ENCODE results near the gene KCNK3.

GRCh38 chr2:26780203-26780760 lies 87.8 kb downstream of the KCNK3 start:
- TF ChIP-seq CTCF (IDR thresholded peaks at IDR 0.05), result no peak
- no peak for TF ChIP-seq POLR2A (IDR thresholded peaks at IDR 0.05)
